ENCODE data around the gene MAGI1.

GRCh38 chr3:65356331-65357248, 682.1 kb downstream of the MAGI1 start:
- TF ChIP-seq POLR2A (IDR thresholded peaks at IDR 0.05; ENCODE audit: low read depth, low read length) (no peak), TAF1 (IDR thresholded peaks at IDR 0.05; ENCODE audit: borderline replicate concordance, low read depth, low read length) (no peak), POLR2AphosphoS5 (IDR thresholded peaks at IDR 0.05; ENCODE audit: low read depth, low read length) (no peak)

All from GM12892 (cell line).